H1 (cell line): ENCODE results near the gene BRAP. TPM values are rescaled to one million over a fixed set of nuclear protein-coding genes. Genes with fewer than 3 reads are reported as not detected.

ENCODE experiments used
- BRCA1 ChIP-seq: IDR thresholded peaks from 2 replicates; pipeline ENCODE4 v1.6.1; 2012; ENCODE audit warnings: low read depth, low read length, improper control_type of control experiment
- CHD2 ChIP-seq: IDR thresholded peaks from 2 replicates; pipeline ENCODE4 v1.6.1; 2012; ENCODE audit warnings: low read length, improper control_type of control experiment
- HDAC2 ChIP-seq, 2 experiments: fragments of 300-600 bp in 1 of 2; sonication (generic) in 1 of 2; IDR thresholded peaks; 2 replicates each; pipeline ENCODE4 v1.6.1; 2011 to 2012; ENCODE audit warnings: low read depth in 2 of 2, low read length in 2 of 2, mild to moderate bottlenecking in 2 of 2, moderate library complexity in 2 of 2, borderline replicate concordance in 1 of 2, inconsistent platforms in 1 of 2
- JUND ChIP-seq: IDR thresholded peaks from 2 replicates; pipeline ENCODE4 v1.6.1; 2011; ENCODE audit warnings: mild to moderate bottlenecking, improper control_type of control experiment, low read length
- RFX5 ChIP-seq: IDR thresholded peaks from 2 replicates; pipeline ENCODE4 v1.6.1; 2011; ENCODE audit warnings: low read depth, low read length, improper control_type of control experiment, borderline replicate concordance
- TAF7 ChIP-seq: optimal IDR thresholded peaks from 2 replicates; pipeline ENCODE3; 2011; ENCODE audit warnings: low read depth, mild to moderate bottlenecking, inconsistent platforms, low read length, moderate library complexity, borderline replicate concordance
- polyA plus RNA-seq, 7 experiments: library from polyadenylated mRNA; depleted of rRNA in 3 of 7; stranded (reverse) in 5 of 7; unstranded in 2 of 7; fragments of >200 nt in 5 of 7; fragments of 200-250 nt in 2 of 7; gene quantifications; 1 replicate in 5 of 7; 2 replicates in 1 of 7; 4 replicates in 1 of 7; pipeline versions ENCODE4 v1.2.1 to v1.2.3, GENCODE V29; 2011 to 2013; ENCODE audit warnings: missing spikeins in 2 of 7, mixed read lengths in 2 of 7
- total RNA-seq: library from RNA; stranded (reverse); fragmentation: NEBNext Ultra II Directional; extraction: Animal tissue kit (Norgen Biotek cat#: 25700); gene quantifications from 2 replicates; pipeline ENCODE4 v1.2.1, GENCODE V29; 2021

The BRAP gene
- total and polyA plus RNA-seq, 2 of the 8 experiments (the other 6 are each of a cell fraction or from before 2014, with no cell fraction given), result 12.8 to 22.2 TPM

DNA sequence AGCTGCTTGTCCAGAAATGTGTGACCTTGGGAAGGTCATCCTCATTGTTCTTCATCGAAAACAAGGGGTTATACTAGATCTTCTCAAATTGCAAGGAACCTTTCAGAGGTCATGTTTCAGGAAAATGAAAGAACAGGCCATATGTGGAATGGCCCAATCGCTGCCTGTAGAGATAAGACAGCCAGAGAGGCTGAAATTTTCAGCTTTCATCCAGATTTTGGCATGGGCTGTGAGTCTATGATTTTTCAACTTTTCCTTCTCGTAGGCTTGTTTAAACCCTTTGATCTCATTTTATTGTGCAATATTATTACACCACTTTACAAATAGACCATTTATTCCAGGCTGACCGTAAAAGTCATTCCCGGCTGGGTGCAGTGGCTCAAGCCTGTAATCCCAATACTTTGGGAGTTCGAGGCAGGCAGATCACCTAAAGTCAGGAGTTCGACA, 69.6 kb downstream of the BRAP start (continued):
- TF ChIP-seq TAF7 (no peak), BRCA1 (no peak), RFX5 (no peak), HDAC2 (IDR thresholded peaks at IDR 0.05; ENCODE audit: borderline replicate concordance in 1 of 2, low read depth in 2 of 2, low read length in 2 of 2) (no peak), JUND (no peak), CHD2 (no peak)
- TF ChIP-seq, all 59 proteins: peak for 0
